A549 (cell line): ENCODE data around the gene KANSL1.
"Not testable (repeated sequence)": the region's sequence is repeated elsewhere in the genome, so short reads cannot be mapped to it uniquely, and the experiment has no call there.

ENCODE experiments used
- CTCF ChIP-seq: fragments of >200 bp; sonication (Bioruptor Twin); formaldehyde crosslinking; IDR thresholded peaks from 3 replicates; pipeline ENCODE4 v1.5.1; 2016
- HEYL ChIP-seq: fragments of 250-450 bp; sonication (Bioruptor Pico); IDR thresholded peaks from 2 replicates; pipeline ENCODE4 v1.8.0; 2021; ENCODE audit warnings: mild to moderate bottlenecking, moderate library complexity
- POLR2A ChIP-seq: IDR thresholded peaks from 2 replicates; pipeline ENCODE4 v1.6.1; 2012; ENCODE audit warnings: mild to moderate bottlenecking, low read length
- RAD21 ChIP-seq, 2 experiments: fragments of >200 bp in 1 of 2; sonication (Bioruptor Twin) in 1 of 2; formaldehyde crosslinking in 1 of 2; IDR thresholded peaks in 1 of 2; conservative IDR thresholded peaks in 1 of 2; 2 replicates in 1 of 2; 3 replicates in 1 of 2; pipeline ENCODE4 v1.6.1; 2012 to 2018; ENCODE audit warnings: inconsistent platforms in 1 of 2

GRCh38 chr17:46224864-46225263 is 31.6 kb upstream of the KANSL1 start:
- not testable (repeated sequence) for TF ChIP-seq POLR2A; RAD21 (conservative IDR thresholded peaks at IDR 0.05 in 1 of 2, IDR thresholded peaks at IDR 0.05 in 1 of 2); CTCF; HEYL (CRISPR knock-in tag)
